NCI-H1436 treated with DMSO at 0.1 percent for 48 hours (cell line): ENCODE measurements around the gene GADD45A.

Experiments
- DNase-seq: peaks from one replicate; lab custom pipeline; 2025; lab: John Stamatoyannopoulos, UW

GADD45A gene

GRCh38 chr1:67668660-67669059 lies 16.3 kb upstream of the GADD45A start:
- no peak for DNase-seq

DNA sequence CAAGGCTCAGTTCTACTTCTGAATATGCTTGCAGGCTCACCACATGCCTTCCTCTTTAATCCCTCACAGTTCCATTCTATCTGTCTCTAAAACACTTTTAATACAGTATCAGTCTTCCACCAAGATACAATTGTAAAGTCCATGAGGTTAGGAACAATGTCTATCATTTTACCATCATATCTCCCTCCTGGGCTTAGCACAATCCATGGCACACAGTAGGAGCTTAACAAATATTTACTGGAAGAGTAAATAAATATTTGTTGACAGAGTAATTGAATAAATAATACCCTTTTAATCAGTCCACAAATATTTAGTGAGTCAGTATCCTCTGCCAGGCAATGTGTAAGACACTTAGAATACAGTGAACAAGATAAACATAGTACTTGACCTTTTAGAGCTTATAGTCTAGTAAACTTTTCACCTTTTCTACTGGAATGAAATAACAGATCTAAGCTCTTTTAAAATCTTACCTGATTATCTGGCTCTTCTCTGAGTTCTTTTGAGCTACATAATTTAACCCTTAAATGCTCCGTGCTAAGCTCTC lies 12.7 kb upstream of the GADD45A start:
- DNase-seq = no peak

- DNase-seq = no peak
These were observed 11.4 kb upstream of the GADD45A start for GRCh38 chr1:67673468-67674201.

DNA sequence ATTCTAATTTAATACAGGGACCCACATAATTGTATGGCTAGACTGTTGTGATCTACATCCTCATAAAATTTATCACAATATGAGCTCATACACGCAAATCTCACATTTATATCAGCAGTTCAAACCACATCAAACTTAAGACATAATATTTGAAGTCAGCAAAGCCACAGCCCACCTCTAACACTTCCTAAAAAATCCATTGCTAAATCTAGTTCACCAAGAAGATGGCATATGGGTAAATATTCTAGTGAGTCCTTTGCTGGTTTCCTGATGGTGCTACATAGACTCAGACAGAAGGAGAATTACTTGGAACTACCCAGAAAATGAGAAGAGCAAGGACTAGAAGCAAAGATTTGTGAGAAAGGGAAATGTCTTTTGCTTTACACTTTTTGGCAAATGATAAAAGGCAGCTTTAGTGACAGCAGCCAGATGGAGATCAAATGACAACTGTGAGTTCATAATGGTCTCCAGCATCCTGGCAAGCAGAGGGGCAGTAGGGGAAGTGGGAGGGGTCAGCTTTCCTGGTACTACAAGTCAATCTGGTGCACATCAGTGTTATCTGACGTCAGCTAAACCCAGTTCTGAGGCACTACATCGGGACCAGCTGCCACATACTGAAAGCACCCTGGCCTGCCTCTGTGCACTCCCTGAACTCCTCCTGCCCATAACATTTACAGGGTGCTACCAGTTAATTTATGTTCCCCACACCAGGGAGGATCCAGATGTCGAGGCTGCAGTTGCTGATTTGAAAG lies 10.6 kb upstream of the GADD45A start:
- peak; percentile 58 for DNase-seq

GRCh38 chr1:67675800-67676199 lies 9.2 kb upstream of the GADD45A start:
- DNase-seq = no peak

DNA sequence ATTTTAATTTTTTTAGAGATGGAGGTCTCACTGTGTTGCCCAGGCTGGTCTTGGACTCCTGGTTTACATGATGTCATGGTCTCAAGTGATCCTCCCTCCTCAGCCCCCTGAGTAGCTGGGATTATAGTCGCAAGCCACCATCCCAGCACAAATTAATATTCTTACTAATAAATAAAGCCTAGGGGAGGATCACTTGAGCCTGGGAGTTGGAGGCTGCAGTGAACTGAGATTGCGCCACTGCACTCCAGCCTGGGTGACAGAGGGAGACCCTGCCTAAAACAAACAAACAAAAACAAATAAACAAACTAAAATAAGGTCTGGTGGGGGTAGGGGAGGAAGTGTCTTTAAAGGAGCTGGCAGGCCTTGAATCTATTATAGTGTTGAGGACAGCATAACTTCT lies 8.7 kb upstream of the GADD45A start:
- no peak for DNase-seq

- DNase-seq = no peak
These were observed 8.1 kb upstream of the GADD45A start for GRCh38 chr1:67676946-67677345.

DNA sequence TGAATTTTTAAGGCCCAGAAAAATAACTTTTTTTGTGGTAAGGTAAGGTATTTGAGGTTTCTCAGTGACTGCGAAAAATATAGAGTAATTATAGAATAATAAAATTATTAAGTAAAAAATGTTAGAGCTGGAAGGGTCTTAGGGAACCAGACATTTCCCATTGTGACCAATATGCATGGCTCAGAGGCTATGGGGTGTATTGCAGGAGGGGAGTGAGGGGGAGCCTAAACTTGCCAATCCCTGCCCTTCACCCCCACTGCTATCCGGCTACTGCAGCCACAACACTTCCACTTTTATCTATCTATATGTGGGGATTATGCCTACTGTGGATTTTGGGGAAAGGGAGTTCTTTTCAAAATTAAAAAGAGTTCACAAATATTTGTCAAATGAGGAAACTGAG lies 7.6 kb upstream of the GADD45A start:
- no peak for DNase-seq

DNA sequence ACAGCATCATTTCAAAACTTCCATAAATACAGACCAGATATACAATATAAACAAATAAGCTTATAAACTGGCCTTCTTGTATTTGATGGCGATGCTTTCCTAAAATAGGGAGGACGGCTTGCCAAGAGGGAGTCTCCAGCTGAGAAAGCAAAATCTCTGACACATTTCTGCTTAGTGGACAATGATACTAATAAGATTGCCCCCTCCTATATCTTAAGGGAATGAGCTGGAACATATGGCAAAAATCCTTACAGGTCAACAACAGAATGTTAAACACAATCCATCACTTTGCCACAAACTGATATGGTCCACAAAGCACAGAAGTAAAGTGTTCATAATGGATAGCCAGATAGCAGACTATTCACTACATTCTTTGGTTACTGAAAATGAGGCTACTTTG lies 7.1 kb upstream of the GADD45A start:
- no peak for DNase-seq

GRCh38 chr1:67679691-67680090 lies 5.3 kb upstream of the GADD45A start:
- no peak for DNase-seq

- DNase-seq = no peak
These were observed 4.5 kb upstream of the GADD45A start for GRCh38 chr1:67680486-67680885.

- no peak for DNase-seq
These were observed 2.3 kb upstream of the GADD45A start for GRCh38 chr1:67682659-67683197.

DNA sequence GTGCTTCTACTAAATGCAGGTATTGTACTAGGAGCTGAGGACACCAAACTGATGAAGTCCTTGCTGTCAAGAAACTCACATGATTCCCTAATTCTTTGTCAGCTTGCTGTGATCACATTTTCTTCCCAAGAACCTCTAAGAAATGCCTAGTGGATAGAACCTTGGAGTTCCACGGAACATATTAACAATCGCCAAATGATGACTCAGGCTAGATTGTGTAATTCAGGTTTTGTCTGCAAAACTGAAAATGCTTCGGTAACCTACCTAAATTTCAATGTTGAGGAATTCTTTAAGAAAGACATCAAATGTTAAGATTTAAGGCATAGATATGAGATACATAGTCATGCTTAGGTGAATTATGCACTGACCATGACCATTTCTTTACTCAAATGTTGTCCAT lies 1.7 kb upstream of the GADD45A start:
- no peak for DNase-seq

- no peak for DNase-seq
These were observed 1.1 kb upstream of the GADD45A start for GRCh38 chr1:67683766-67684525.

- DNase-seq = no peak
These were observed 405 bp upstream of the GADD45A start for GRCh38 chr1:67684526-67685066.

DNA sequence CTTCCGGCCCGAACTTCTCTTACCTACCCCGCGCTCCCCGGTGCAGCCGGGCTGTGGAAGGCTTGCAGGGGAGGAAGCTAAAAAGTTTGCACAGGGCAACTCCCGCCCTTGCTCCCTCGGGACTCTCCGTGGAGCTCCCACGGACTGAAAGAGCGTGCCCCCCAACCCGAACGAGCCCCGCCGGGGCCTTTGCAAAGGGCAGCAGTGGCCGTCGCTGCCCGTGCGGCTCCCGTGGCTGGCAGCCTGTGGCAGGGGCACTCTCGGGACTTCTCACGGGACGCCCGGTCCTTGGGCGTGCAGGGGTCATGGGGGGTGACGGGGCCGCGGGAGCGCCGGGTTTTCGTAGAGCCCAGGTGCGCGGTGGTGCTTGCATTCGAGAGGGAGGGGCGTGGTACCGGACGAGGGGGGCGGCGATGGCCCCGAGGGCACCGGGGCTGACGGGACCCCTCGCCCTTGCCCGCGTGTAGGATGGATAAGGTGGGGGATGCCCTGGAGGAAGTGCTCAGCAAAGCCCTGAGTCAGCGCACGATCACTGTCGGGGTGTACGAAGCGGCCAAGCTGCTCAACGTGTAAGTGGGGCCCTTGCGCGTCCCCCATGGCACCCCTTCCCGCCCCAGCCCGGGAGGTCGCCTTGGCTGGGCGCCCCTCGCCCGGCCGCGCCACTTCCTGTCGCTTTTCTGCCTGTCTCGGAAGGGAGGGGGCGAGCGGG lies 711 bp downstream of the GADD45A start:
- DNase-seq = no peak

DNA sequence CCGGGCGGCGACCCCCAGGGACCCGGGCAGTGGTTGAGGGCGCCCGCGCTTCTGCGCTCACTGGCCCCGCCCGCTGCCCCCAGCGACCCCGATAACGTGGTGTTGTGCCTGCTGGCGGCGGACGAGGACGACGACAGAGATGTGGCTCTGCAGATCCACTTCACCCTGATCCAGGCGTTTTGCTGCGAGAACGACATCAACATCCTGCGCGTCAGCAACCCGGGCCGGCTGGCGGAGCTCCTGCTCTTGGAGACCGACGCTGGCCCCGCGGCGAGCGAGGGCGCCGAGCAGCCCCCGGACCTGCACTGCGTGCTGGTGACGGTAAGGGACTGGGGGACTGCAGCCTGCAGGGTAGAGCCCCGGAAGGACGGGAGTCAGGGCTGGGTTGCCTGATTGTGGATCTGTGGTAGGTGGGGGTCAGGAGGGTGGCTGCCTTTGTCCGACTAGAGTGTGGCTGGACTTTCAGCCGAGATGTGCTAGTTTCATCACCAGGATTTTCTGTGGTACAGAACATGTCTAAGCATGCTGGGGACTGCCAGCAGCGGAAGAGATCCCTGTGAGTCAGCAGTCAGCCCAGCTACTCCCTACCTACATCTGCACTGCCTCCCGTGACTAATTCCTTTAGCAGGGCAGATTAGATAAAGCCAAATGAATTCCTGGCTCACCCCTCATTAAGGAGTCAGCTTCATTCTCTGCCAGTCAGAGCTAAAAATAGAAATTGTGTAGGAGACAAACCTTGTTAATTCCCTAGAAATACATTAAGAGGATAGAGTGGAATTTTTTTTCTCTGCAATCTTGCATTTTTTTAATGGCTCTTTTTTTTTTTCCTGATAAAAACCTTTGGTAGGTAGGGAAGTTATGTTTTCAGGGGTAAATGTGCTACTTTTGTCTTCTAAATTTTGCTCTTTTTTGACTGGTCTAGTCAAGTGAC lies 1.5 kb downstream of the GADD45A start:
- peak; percentile 18 for DNase-seq

DNA sequence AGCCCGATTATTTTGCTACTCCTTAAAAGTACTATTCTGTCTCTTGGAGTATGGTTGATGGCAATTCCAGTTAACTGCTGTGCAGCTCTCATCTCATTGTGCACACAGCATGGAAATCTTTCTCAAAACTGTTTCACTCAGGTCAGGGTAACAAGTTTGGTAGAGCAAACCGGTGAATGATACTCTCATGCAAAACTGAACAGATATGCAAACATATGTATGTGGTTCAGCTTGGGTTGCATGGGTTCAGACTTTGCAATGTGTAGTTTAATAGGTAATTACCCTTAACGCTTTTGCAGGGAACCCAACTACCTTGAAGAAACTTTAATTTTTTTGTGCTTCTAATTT lies 2.2 kb downstream of the GADD45A start:
- no peak for DNase-seq

GRCh38 chr1:67687649-67688048 lies 2.6 kb downstream of the GADD45A start:
- no peak for DNase-seq

GRCh38 chr1:67688526-67689219 lies 3.7 kb downstream of the GADD45A start:
- DNase-seq = no peak
